AG09309 (cell line): ENCODE measurements around the gene PTPRM.

Experiments used
- DNase-seq: peaks from one replicate; pipeline ENCODE4 v3.0.0-alpha.2; 2010; ENCODE audit warnings: low read depth
- H3K4me3 ChIP-seq: 2 replicates; pipeline ENCODE4 v1.5.1; 2011; ENCODE audit warnings: mild to moderate bottlenecking, low read depth, low read length, moderate library complexity; ENCODE audit not compliant: control insufficient read depth
- CTCF ChIP-seq: IDR thresholded peaks from 2 replicates; pipeline ENCODE4 v1.5.1; 2011; ENCODE audit warnings: mild to moderate bottlenecking, low read depth, low read length, inconsistent platforms; ENCODE audit not compliant: insufficient read depth, control insufficient read depth; ENCODE audit errors: missing control alignments

PTPRM gene

GRCh38 chr18:8368512-8369217 is 801.5 kb downstream of the PTPRM start:
- DNase-seq = no peak
- no peak overlapping the region for H3K4me3 ChIP-seq
- TF ChIP-seq CTCF = no peak

- no peak for TF ChIP-seq CTCF
- no peak for DNase-seq
- no peak overlapping the region for H3K4me3 ChIP-seq
Observed at GRCh38 chr18:8373486-8373885, 806.4 kb downstream of the PTPRM start.

- H3K4me3 ChIP-seq = no peak overlapping the region
- DNase-seq = no peak
- no peak for TF ChIP-seq CTCF
Observed at GRCh38 chr18:8374676-8375075, 807.6 kb downstream of the PTPRM start.

- no peak for TF ChIP-seq CTCF
- H3K4me3 ChIP-seq = no peak overlapping the region
- DNase-seq = no peak
Observed at GRCh38 chr18:8375249-8375648, 808.1 kb downstream of the PTPRM start.

GRCh38 chr18:8376113-8376512 is 809.0 kb downstream of the PTPRM start:
- no peak for DNase-seq
- no peak overlapping the region for H3K4me3 ChIP-seq
- no peak for TF ChIP-seq CTCF

GRCh38 chr18:8379187-8379941 is 812.2 kb downstream of the PTPRM start:
- DNase-seq = no peak
- no peak overlapping the region for H3K4me3 ChIP-seq
- no peak for TF ChIP-seq CTCF
